Small intestine (tissue), 7 donors: ENCODE data around the gene ZFP36L1. TPM values are rescaled to one million over a fixed set of nuclear protein-coding genes. Genes with fewer than 3 reads are reported as not detected.
A peak's percentile ranks its signal among the peaks of the same experiment; 100 is the strongest.

Experiments used
- DNase-seq, 2 donors: peaks; one replicate each; pipeline versions ENCODE4 v3.0.0 to v3.0.0-alpha.2; 2013
- FAIRE-seq: peaks from 2 replicates; lab custom pipeline; 2012; peaks lifted over from hg19 to GRCh38; lab: Jason Lieb, UNC
- H3K27ac ChIP-seq, 3 donors: one replicate each; pipeline ENCODE4 v1.5.1; 2013; ENCODE audit warnings: low read length in 2 of 3, mild to moderate bottlenecking in 2 of 3, control low read depth in 1 of 3, inconsistent platforms in 1 of 3, low read depth in 1 of 3, moderate library complexity in 1 of 3
- H3K27me3 ChIP-seq, 3 donors: one replicate each; pipeline ENCODE4 v1.6.1; 2013; ENCODE audit warnings: low read length in 3 of 3, inconsistent platforms in 1 of 3; ENCODE audit not compliant: control insufficient read depth in 3 of 3, insufficient read depth in 3 of 3
- H3K36me3 ChIP-seq, 3 donors: one replicate each; pipeline ENCODE4 v1.6.1; 2013; ENCODE audit warnings: low read length in 3 of 3, inconsistent platforms in 1 of 3, low read depth in 1 of 3, mild to moderate bottlenecking in 1 of 3, moderate library complexity in 1 of 3; ENCODE audit not compliant: control insufficient read depth in 3 of 3, insufficient read depth in 2 of 3
- H3K4me1 ChIP-seq, 3 donors: one replicate each; pipeline ENCODE4 v1.6.1; 2013; ENCODE audit warnings: low read length in 2 of 3, inconsistent platforms in 1 of 3, low read depth in 1 of 3, mild to moderate bottlenecking in 1 of 3, moderate library complexity in 1 of 3; ENCODE audit not compliant: control insufficient read depth in 3 of 3, insufficient read depth in 2 of 3
- H3K4me3 ChIP-seq, 3 donors: one replicate each; pipeline ENCODE4 v1.5.1; 2013; ENCODE audit warnings: low read length in 3 of 3, control low read depth in 1 of 3, inconsistent platforms in 1 of 3, low read depth in 1 of 3, mild to moderate bottlenecking in 1 of 3, moderate library complexity in 1 of 3
- H3K9me3 ChIP-seq, 2 donors: one replicate each; pipeline ENCODE4 v1.6.1; 2013; ENCODE audit warnings: low read depth in 1 of 2, low read length in 1 of 2; ENCODE audit not compliant: control insufficient read depth in 2 of 2, insufficient read depth in 1 of 2
- WGBS, 3 donors: extraction: QIAGEN DNeasy Blood & Tissue Kit; methylation state at CpG; one replicate each; pipeline ENCODE4 v1.1.7; 2013; 5-methylcytosine and 5-hydroxymethylcytosine counted together
- polyA plus RNA-seq, 4 donors: library from polyadenylated mRNA; stranded (reverse) in 3 of 4; unstranded in 1 of 4; fragments of 200-250 nt in 3 of 4; fragments of 120-200 nt in 1 of 4; gene quantifications; one replicate each; pipeline versions ENCODE4 v1.2.1 to v1.2.3, GENCODE V29; 2013
- donor health status: healthy with polysubstance abuse.
- donor health status: control.
- donor health status: control.
- donor health status: Bipolar disorder and iron deficiency.
- donor health status: healthy.

The ZFP36L1 gene
- polyA plus RNA-seq, 4 donors: 27.6 to 134 (median 51.9) TPM

DNA sequence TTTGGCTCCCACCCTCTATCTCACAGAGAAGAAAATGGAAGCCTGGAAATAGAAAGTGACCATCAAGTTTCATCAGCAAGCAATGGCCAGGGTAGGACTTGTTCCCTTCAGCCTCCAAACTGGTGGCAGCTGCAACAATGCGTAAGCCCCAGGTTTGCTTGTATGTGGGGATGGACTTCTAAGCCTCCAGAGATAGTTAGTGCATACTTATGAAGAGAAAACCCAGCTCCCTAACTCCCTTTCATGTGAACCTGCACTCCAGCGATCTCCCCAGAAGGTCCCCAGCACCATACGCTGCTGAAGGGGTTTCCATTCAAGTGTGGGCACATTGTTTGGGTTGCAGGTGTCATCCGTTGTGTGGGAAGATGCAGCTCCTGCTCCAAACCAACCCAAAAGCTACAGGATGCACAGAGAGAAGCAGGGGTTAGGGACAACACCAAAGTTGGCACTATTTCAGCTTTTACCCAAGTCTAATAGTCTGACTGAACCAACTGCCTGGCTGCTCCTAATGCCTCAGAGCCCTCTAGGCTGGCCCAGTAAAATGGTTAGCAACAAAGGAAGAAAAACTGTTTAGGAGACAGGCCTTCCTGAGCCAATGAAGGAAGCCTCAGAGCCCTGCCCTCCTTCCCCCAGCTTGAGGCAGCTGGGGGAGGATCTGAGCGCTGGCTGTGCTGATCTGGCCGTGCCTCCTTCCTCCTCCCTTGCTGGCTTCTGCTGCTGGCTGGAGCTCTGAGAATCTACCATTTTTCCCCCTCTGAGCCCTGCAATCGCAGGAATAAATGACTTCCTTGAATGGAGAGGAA, 12.3 kb downstream of the ZFP36L1 start:
- Histone ChIP-seq H3K4me1 (peaks cover 23 to 74% (median 28%) of the 10 kb centered on the region in 3 donors), H3K4me3 (no peak overlapping the region), H3K27ac (peak overlapping the region; percentile 82 to 100 (median 94)), H3K36me3 (peaks cover 0 to 2% (median 0%) of the 10 kb centered on the region in 3 donors), H3K9me3 (peaks cover 0 to under 1% of the 10 kb centered on the region in 2 donors), H3K27me3 (no peaks in the 10 kb centered on the region)
- FAIRE-seq (no peak), DNase-seq (peak; percentile 79 to 82)
- 31 to 40% (median 37%) methylated on average over 7 of the region's 7 CpGs for WGBS, 3 donors

GRCh38 chr14:68779761-68780323, 13.0 kb downstream of the ZFP36L1 start:
- H3K4me3 ChIP-seq: no peak overlapping the region
- no peaks in the 10 kb centered on the region for H3K27me3 ChIP-seq
- H3K9me3 ChIP-seq: peaks cover 0 to 8% of the 10 kb centered on the region in 2 donors
- peaks cover 19 to 67% (median 24%) of the 10 kb centered on the region in 3 donors for H3K4me1 ChIP-seq
- DNase-seq (peak; percentile 74 to 81), FAIRE-seq (no peak)
- H3K36me3 ChIP-seq: no peaks in the 10 kb centered on the region
- 17 to 40% (median 28%) methylated on average over 9 of the region's 9 CpGs for WGBS, 3 donors
- peak overlapping the region; percentile 82 to 100 (median 94) for H3K27ac ChIP-seq

DNA sequence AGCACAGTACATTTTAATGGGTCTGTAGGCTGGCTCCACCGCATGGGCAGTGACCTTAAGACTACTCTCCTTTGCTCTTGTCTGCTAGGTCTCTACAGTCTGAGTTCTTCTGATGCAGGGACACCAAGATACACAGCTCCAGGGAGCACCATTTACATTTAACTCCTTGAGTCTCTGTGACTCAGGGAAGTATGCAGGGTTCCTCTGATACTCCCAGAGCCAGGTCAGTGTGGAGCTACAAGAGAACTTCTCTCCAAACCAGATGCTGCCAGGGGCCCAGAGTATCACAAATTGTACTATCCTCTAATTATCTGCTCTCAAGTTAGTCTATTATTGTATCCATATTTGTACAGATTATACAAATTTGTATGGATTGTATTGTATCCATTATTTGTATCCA, 15.2 kb downstream of the ZFP36L1 start:
- peaks cover 0 to 11% of the 10 kb centered on the region in 2 donors for H3K9me3 ChIP-seq
- H3K27me3 ChIP-seq: no peaks in the 10 kb centered on the region
- no peak overlapping the region for H3K27ac ChIP-seq
- no peak for DNase-seq
- FAIRE-seq: no peak
- H3K36me3 ChIP-seq: no peaks in the 10 kb centered on the region
- 94 to 98% (median 96%) methylated on average over 1 of the region's 1 CpG for WGBS, 3 donors
- H3K4me1 ChIP-seq: peaks cover 15 to 48% (median 24%) of the 10 kb centered on the region in 3 donors
- H3K4me3 ChIP-seq: no peak overlapping the region

DNA sequence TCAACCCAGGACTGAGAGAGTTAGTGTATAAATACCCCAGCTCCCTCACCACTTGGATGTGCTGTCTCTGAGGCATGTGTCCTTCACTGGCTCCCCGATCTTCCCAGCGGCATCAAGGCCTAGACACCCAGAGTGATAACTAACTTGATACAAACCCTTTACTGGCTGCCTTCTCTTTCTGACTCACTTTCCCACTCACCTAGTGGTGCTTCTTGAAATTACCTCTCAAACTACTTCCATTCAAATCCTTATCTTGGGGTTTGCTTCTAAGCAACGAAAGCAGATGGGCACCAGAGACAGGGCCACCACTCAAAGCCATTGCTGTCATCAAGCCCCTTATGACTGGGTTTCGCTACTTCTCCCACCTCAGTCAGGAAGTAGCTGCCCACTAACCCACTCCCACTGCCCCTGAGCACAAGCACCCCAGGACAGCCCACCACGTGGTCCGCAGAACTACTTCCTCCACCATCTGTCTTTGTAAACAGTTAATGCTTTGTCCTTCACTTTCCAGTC, 17.2 kb downstream of the ZFP36L1 start:
- H3K9me3 ChIP-seq: peaks cover 0 to 11% of the 10 kb centered on the region in 2 donors
- DNase-seq (no peak), FAIRE-seq (no peak)
- H3K27me3 ChIP-seq: no peaks in the 10 kb centered on the region
- no peaks in the 10 kb centered on the region for H3K36me3 ChIP-seq
- H3K4me1 ChIP-seq: peaks cover 3 to 28% (median 11%) of the 10 kb centered on the region in 3 donors
- H3K27ac ChIP-seq: no peak overlapping the region
- no peak overlapping the region for H3K4me3 ChIP-seq
- 87 to 93% (median 91%) methylated on average over 6 of the region's 6 CpGs for WGBS, 3 donors

DNA sequence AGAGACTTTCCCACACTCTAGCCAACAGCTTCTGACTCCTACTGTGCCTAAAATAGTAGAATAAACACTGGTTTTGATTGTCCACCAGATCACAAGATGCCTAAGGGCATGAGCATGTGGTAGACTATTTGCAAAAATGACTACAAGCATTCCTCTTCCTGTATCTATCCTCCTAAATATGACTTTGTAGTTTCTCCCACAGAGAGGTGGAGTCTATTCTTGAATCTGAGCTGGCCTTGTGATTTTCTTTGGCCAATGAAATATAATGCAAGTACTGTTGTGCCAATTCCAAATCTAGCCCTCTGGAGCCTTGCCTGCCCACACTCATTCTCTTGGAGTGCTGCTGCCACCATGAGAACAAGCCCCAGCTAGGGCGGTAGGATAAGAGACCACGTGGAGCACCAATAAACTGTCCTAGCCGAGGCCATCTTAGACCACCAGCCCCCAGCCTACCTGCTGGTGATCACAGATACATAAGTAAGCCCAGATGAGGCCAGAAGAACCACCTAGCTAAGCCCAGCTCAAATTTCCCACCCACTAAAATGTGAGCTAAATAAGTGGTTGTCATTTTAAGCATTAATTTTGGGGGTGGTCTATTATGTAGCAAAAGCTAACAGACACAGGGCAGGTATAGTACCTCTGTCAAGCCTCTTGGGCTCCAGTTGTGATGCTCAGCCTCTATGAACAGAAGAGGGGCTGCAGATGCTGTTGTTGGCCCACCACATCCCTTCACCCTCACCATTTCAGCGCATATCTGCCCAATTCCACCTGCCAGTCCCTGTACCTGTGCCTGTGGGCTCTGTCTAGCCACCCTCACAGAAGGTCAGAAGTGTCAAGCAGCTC, 17.9 kb downstream of the ZFP36L1 start:
- H3K27ac ChIP-seq: no peak overlapping the region
- H3K36me3 ChIP-seq: no peaks in the 10 kb centered on the region
- H3K9me3 ChIP-seq: peaks cover 0 to 11% of the 10 kb centered on the region in 2 donors
- H3K4me3 ChIP-seq: no peak overlapping the region
- DNase-seq (no peak), FAIRE-seq (no peak)
- 92 to 96% (median 93%) methylated on average over 4 of the region's 4 CpGs for whole genome bisulfite sequencing, 3 donors
- no peaks in the 10 kb centered on the region for H3K27me3 ChIP-seq
- H3K4me1 ChIP-seq: peaks cover 0 to 21% (median 6%) of the 10 kb centered on the region in 3 donors

- DNase-seq: no peak
- Histone ChIP-seq H3K36me3 (no peaks in the 10 kb centered on the region), H3K27me3 (no peaks in the 10 kb centered on the region), H3K4me1 (peaks cover 0 to under 1% (median 0%) of the 10 kb centered on the region in 3 donors), H3K4me3 (no peak overlapping the region), H3K9me3 (peaks cover 0 to 11% of the 10 kb centered on the region in 2 donors), H3K27ac (peak overlapping the region in 1 of 3 donors; percentile 26)
- no peak for FAIRE-seq
- WGBS, 3 donors: 71 to 85% (median 82%) methylated on average over 6 of the region's 6 CpGs
Measured at GRCh38 chr14:68772761-68773381, 20.0 kb downstream of the ZFP36L1 start.

DNA sequence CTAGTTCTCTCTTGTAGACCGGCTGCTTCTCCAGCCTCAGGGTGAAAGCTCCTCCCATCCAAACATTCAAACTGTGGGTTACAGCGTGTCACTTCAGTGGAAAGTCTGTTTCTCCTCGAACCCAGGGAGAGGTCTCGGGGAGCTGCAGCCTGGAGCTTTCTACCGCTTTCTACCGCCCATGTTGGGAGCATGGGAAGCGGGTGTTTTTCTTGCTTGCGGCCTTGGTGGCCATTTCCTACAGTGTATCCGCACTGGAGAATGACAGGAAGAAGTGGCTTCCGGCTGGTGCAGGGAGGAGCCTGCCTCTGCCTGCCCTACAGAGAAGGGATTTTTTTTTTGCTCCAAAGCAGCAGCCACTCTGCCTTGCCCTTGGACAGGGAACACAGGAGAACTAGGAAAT, 21.2 kb downstream of the ZFP36L1 start:
- H3K36me3 ChIP-seq: no peaks in the 10 kb centered on the region
- peaks cover 0 to 11% of the 10 kb centered on the region in 2 donors for H3K9me3 ChIP-seq
- no peaks in the 10 kb centered on the region for H3K4me1 ChIP-seq
- no peak for FAIRE-seq
- DNase-seq: no peak
- 59 to 77% (median 76%) methylated on average over 10 of the region's 10 CpGs for WGBS, 3 donors
- no peak overlapping the region for H3K4me3 ChIP-seq
- peak overlapping the region in 1 of 3 donors; percentile 71 for H3K27ac ChIP-seq
- no peaks in the 10 kb centered on the region for H3K27me3 ChIP-seq
